H9 (cell line): ENCODE results near the gene PTPN11. TPM values are rescaled to one million over a fixed set of nuclear protein-coding genes. Genes with fewer than 3 reads are reported as not detected.
A peak's percentile ranks its signal among the peaks of the same experiment; 100 is the strongest.

Experiments used
- DNase-seq: peaks from one replicate; pipeline ENCODE4 v3.0.0-alpha.2; 2017
- H2AFZ ChIP-seq: one replicate; pipeline ENCODE4 v1.6.1; 2013; ENCODE audit warnings: mild to moderate bottlenecking, low read length, control low read depth, moderate library complexity
- H2AK5ac ChIP-seq: 2 replicates; pipeline ENCODE4 v1.6.1; 2013; ENCODE audit warnings: low read length, control low read depth, mixed read lengths; ENCODE audit not compliant: insufficient read length
- H2BK120ac ChIP-seq: one replicate; pipeline ENCODE4 v1.6.1; 2013; ENCODE audit warnings: low read depth, mild to moderate bottlenecking, low read length, control low read depth, inconsistent platforms; ENCODE audit not compliant: poor library complexity, severe bottlenecking
- H2BK12ac ChIP-seq: 2 replicates; pipeline ENCODE4 v1.6.1; 2013; ENCODE audit warnings: low read length, control low read depth, mixed read lengths, low read depth; ENCODE audit not compliant: insufficient read length
- H2BK15ac ChIP-seq: 2 replicates; pipeline ENCODE4 v1.6.1; 2013; ENCODE audit warnings: low read depth, low read length, control low read depth
- H2BK20ac ChIP-seq: one replicate; pipeline ENCODE4 v1.6.1; 2013; ENCODE audit warnings: low read depth, mild to moderate bottlenecking, low read length, control low read depth, inconsistent platforms; ENCODE audit not compliant: poor library complexity, severe bottlenecking
- H2BK5ac ChIP-seq: 2 replicates; pipeline ENCODE4 v1.6.1; 2013; ENCODE audit warnings: low read length, control low read depth, mixed read lengths; ENCODE audit not compliant: insufficient read length
- H3K14ac ChIP-seq: 2 replicates; pipeline ENCODE4 v1.6.1; 2013; ENCODE audit warnings: low read length, control low read depth; ENCODE audit not compliant: insufficient read depth
- H3K18ac ChIP-seq: 2 replicates; pipeline ENCODE4 v1.6.1; 2013; ENCODE audit warnings: low read depth, mild to moderate bottlenecking, mixed read lengths, low read length, control low read depth; ENCODE audit not compliant: insufficient read length
- H3K23ac ChIP-seq: 2 replicates; pipeline ENCODE4 v1.6.1; 2013; ENCODE audit warnings: low read length, control low read depth, mixed read lengths, low read depth; ENCODE audit not compliant: insufficient read length
- H3K23me2 ChIP-seq: 2 replicates; pipeline ENCODE4 v1.6.1; 2013; ENCODE audit warnings: low read depth, mild to moderate bottlenecking, mixed read lengths, low read length, control low read depth; ENCODE audit not compliant: insufficient read length, poor library complexity, severe bottlenecking
- H3K27ac ChIP-seq: 2 replicates; pipeline ENCODE4 v1.5.1; 2013; ENCODE audit warnings: low read length, control low read depth, mixed read lengths, low read depth; ENCODE audit not compliant: insufficient read length
- H3K27me3 ChIP-seq: 2 replicates; pipeline ENCODE4 v1.6.1; 2013; ENCODE audit warnings: low read length, control low read depth, inconsistent platforms; ENCODE audit not compliant: insufficient read depth
- H3K4ac ChIP-seq: 2 replicates; pipeline ENCODE4 v1.6.1; 2013; ENCODE audit warnings: low read depth, mild to moderate bottlenecking, control low read depth, inconsistent platforms, low read length, moderate library complexity
- H3K4me1 ChIP-seq: 2 replicates; pipeline ENCODE4 v1.6.1; 2013; ENCODE audit warnings: low read length, control low read depth, inconsistent platforms; ENCODE audit not compliant: insufficient read depth
- H3K4me2 ChIP-seq: 2 replicates; pipeline ENCODE4 v1.6.1; 2013; ENCODE audit warnings: low read length, control low read depth, mixed read lengths; ENCODE audit not compliant: insufficient read length, insufficient read depth
- H3K56ac ChIP-seq: 2 replicates; pipeline ENCODE4 v1.6.1; 2013; ENCODE audit warnings: low read depth, mild to moderate bottlenecking, mixed read lengths, low read length, control low read depth; ENCODE audit not compliant: insufficient read length
- H3K79me1 ChIP-seq: 2 replicates; pipeline ENCODE4 v1.6.1; 2013; ENCODE audit warnings: low read depth, mild to moderate bottlenecking, moderate library complexity, low read length, control low read depth, inconsistent platforms; ENCODE audit not compliant: insufficient read depth, poor library complexity, severe bottlenecking
- H3K79me2 ChIP-seq: 2 replicates; pipeline ENCODE4 v1.6.1; 2013; ENCODE audit warnings: low read length, control low read depth, inconsistent platforms; ENCODE audit not compliant: insufficient read depth
- H3K9ac ChIP-seq: 2 replicates; pipeline ENCODE4 v1.6.1; 2013; ENCODE audit warnings: low read length, control low read depth, mixed read lengths; ENCODE audit not compliant: insufficient read length; ENCODE audit errors: extremely low read depth
- H3K9me3 ChIP-seq: one replicate; pipeline ENCODE4 v1.6.1; 2013; ENCODE audit warnings: low read depth, low read length, inconsistent platforms; ENCODE audit not compliant: control insufficient read depth
- H3T11ph ChIP-seq: one replicate; pipeline ENCODE4 v1.6.1; 2013; ENCODE audit warnings: mild to moderate bottlenecking, low read length, control low read depth, inconsistent platforms
- H4K20me1 ChIP-seq: one replicate; pipeline ENCODE4 v1.6.1; 2013; ENCODE audit not compliant: control insufficient read depth, insufficient read length, insufficient read depth
- H4K5ac ChIP-seq: 2 replicates; pipeline ENCODE4 v1.6.1; 2013; ENCODE audit warnings: low read depth, mild to moderate bottlenecking, mixed read lengths, low read length, control low read depth; ENCODE audit not compliant: insufficient read length
- H4K8ac ChIP-seq: replicated peaks from 2 replicates; pipeline ENCODE4 v1.6.1; 2013; ENCODE audit warnings: low read length, control low read depth, mixed read lengths, low read depth; ENCODE audit not compliant: insufficient read length
- H4K91ac ChIP-seq: 2 replicates; pipeline ENCODE4 v1.6.1; 2013; ENCODE audit warnings: low read depth, mild to moderate bottlenecking, moderate library complexity, mixed read lengths, low read length, control low read depth; ENCODE audit not compliant: insufficient read length
- H3K27ac Mint-ChIP-seq, 3 experiments: 2 replicates in 2 of 3; 3 replicates in 1 of 3; pipeline ENCODE4 v1.8.0; 2020 to 2021; ENCODE audit warnings: mixed read lengths in 3 of 3, mild to moderate bottlenecking in 1 of 3, moderate library complexity in 1 of 3
- H3K27me3 Mint-ChIP-seq: 2 replicates; pipeline ENCODE4 v1.8.0; 2021; ENCODE audit warnings: low read depth, mild to moderate bottlenecking, moderate library complexity, mixed read lengths
- H3K36me3 Mint-ChIP-seq, 3 experiments: 2 replicates in 2 of 3; 3 replicates in 1 of 3; pipeline ENCODE4 v1.8.0; 2020 to 2021; ENCODE audit warnings: low read depth in 3 of 3, mixed read lengths in 3 of 3; ENCODE audit not compliant: insufficient read depth in 1 of 3
- H3K4me1 Mint-ChIP-seq, 2 experiments: 2 replicates each; pipeline ENCODE4 v1.8.0; 2020; ENCODE audit warnings: mixed read lengths in 2 of 2
- H3K4me3 Mint-ChIP-seq, 2 experiments: 2 replicates in 1 of 2; 3 replicates in 1 of 2; pipeline ENCODE4 v1.8.0; 2020 to 2021; ENCODE audit warnings: mild to moderate bottlenecking in 2 of 2, mixed read lengths in 2 of 2, moderate library complexity in 1 of 2
- H3K9me3 Mint-ChIP-seq, 2 experiments: 2 replicates in 1 of 2; 3 replicates in 1 of 2; pipeline ENCODE4 v1.8.0; 2020; ENCODE audit warnings: mild to moderate bottlenecking in 2 of 2, mixed read lengths in 2 of 2, moderate library complexity in 1 of 2
- WGBS: extraction: QIAGEN DNeasy Blood & Tissue Kit; methylation state at CpG from one replicate; pipeline ENCODE4 v1.1.7; 2013; ENCODE audit warnings: missing lambda C conversion rate, low lambda C conversion rate, mixed read lengths; ENCODE audit not compliant: insufficient read length; ENCODE audit errors: extremely low coverage; 5-methylcytosine and 5-hydroxymethylcytosine counted together
- long read RNA-seq: library from polyadenylated mRNA; unstranded; transcript quantifications from one replicate; pipeline ENCODE4 v2.0.0, GENCODE V29; 2020
- total RNA-seq: library from RNA; stranded (reverse); gene quantifications from 2 replicates; pipeline ENCODE4 v1.2.1, GENCODE V29; 2021
- TF ChIP-seq, protein P1 (sequence below): fragments of 200-600 bp; sonication (generic); conservative IDR thresholded peaks from 3 replicates; pipeline ENCODE4 v1.8.0; 2021; ENCODE audit warnings: antibody characterized with exemption, mild to moderate bottlenecking

The PTPN11 gene
- 108 and 112 TPM in 2 replicates for total RNA-seq
- long read RNA-seq, full-length matches to known transcripts: 6 of 56 reads
- long read RNA-seq, partial matches to known transcripts: 27 of 56 reads
- long read RNA-seq, other reads (novel, unspliced or antisense): 23 of 56 reads

DNA sequence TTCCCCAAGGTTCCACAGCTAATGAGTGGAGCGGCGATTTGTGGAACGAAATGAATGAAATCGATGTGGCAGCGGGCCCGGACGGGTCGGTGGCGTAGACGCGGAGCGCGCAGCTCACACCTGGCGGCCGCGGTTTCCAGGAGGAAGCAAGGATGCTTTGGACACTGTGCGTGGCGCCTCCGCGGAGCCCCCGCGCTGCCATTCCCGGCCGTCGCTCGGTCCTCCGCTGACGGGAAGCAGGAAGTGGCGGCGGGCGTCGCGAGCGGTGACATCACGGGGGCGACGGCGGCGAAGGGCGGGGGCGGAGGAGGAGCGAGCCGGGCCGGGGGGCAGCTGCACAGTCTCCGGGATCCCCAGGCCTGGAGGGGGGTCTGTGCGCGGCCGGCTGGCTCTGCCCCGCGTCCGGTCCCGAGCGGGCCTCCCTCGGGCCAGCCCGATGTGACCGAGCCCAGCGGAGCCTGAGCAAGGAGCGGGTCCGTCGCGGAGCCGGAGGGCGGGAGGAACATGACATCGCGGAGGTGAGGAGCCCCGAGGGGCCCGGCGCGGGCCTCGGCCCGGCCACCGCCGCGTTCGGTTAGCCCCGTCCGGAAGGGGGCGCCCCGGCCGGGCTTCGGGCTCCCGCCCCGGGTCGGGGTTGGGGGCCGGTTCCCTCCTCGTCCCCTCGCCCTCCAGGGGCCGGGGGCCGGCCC is at the start of gene PTPN11:
TSS of gene PTPN11 (plus strand) at position 340 of the 689 bp plus-strand sequence. CDS start at position 505, 165 bp downstream.
- Mint-ChIP-seq H3K36me3 (peaks cover 0 to 7% (median 7%) of the 10 kb centered on the region in 3 experiments; a peak in 4 of 7 replicates), H3K27ac (peak within 1 kb of the TSS; percentile 94 to 99 (median 98)), H3K9me3 (peaks cover 0 to 3% of the 10 kb centered on the region in 2 experiments; a peak in 1 of 5 replicates), H3K4me1 (peaks cover 10 to 13% of the 10 kb centered on the region in 2 experiments; a peak in 2 of 4 replicates), H3K4me3 (peak within 1 kb of the TSS; percentile 94), H3K27me3 (peaks cover 3% of the 10 kb centered on the region)
- peak within 1 kb of the TSS; percentile 99 for H3K18ac ChIP-seq
- peaks cover 3% of the 10 kb centered on the region for H3K23me2 ChIP-seq
- H2BK5ac ChIP-seq: no peak within 1 kb of the TSS
- H3K9ac ChIP-seq: peak within 1 kb of the TSS; percentile 92
- peak within 1 kb of the TSS; percentile 99 for H3K14ac ChIP-seq
- H3K56ac ChIP-seq: no peak within 1 kb of the TSS
- H4K8ac ChIP-seq: no peak within 1 kb of the TSS
- H2AK5ac ChIP-seq: no peak within 1 kb of the TSS
- H4K5ac ChIP-seq: no peak within 1 kb of the TSS
- no peaks in the 10 kb centered on the region for H4K20me1 ChIP-seq
- no peak within 1 kb of the TSS for H3K27ac ChIP-seq
- peak within 1 kb of the TSS; percentile 75 for H3K4me2 ChIP-seq
- no peak within 1 kb of the TSS for H3T11ph ChIP-seq
- TF ChIP-seq, protein P1, sequence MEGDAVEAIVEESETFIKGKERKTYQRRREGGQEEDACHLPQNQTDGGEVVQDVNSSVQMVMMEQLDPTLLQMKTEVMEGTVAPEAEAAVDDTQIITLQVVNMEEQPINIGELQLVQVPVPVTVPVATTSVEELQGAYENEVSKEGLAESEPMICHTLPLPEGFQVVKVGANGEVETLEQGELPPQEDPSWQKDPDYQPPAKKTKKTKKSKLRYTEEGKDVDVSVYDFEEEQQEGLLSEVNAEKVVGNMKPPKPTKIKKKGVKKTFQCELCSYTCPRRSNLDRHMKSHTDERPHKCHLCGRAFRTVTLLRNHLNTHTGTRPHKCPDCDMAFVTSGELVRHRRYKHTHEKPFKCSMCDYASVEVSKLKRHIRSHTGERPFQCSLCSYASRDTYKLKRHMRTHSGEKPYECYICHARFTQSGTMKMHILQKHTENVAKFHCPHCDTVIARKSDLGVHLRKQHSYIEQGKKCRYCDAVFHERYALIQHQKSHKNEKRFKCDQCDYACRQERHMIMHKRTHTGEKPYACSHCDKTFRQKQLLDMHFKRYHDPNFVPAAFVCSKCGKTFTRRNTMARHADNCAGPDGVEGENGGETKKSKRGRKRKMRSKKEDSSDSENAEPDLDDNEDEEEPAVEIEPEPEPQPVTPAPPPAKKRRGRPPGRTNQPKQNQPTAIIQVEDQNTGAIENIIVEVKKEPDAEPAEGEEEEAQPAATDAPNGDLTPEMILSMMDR: peak; percentile 95
- no peaks in the 10 kb centered on the region for H3K27me3 ChIP-seq
- H2BK15ac ChIP-seq: no peak within 1 kb of the TSS
- no peaks in the 10 kb centered on the region for H3K9me3 ChIP-seq
- no CpG with 5 or more reads among the region's 89 CpGs for WGBS
- H3K4me1 ChIP-seq: no peaks in the 10 kb centered on the region
- H2BK120ac ChIP-seq: peak within 1 kb of the TSS; percentile 79
- peaks cover 1% of the 10 kb centered on the region for H3K79me1 ChIP-seq
- H3K23ac ChIP-seq: no peak within 1 kb of the TSS
- peak; percentile 95 for DNase-seq
- no peak within 1 kb of the TSS for H2BK20ac ChIP-seq
- H2BK12ac ChIP-seq: no peak within 1 kb of the TSS
- H4K91ac ChIP-seq: no peak within 1 kb of the TSS
- H2AFZ ChIP-seq: no peak within 1 kb of the TSS
- peaks cover 23% of the 10 kb centered on the region for H3K79me2 ChIP-seq
- no peak within 1 kb of the TSS; the same call in 1 of the 2 replicates for H3K4ac ChIP-seq
